CD4-positive, alpha-beta T cell treated with Interleukin-17A for 1 hour (primary cell): Measurements from ENCODE around the gene OR2B2.

ENCODE experiments used
- DNase-seq: peaks from one replicate; pipeline ENCODE4 v3.0.0-alpha.2; 2020

The OR2B2 gene

GRCh38 chr6:27866357-27867050 lies 45.7 kb downstream of the OR2B2 start:
- DNase-seq = peak; percentile 90

DNA sequence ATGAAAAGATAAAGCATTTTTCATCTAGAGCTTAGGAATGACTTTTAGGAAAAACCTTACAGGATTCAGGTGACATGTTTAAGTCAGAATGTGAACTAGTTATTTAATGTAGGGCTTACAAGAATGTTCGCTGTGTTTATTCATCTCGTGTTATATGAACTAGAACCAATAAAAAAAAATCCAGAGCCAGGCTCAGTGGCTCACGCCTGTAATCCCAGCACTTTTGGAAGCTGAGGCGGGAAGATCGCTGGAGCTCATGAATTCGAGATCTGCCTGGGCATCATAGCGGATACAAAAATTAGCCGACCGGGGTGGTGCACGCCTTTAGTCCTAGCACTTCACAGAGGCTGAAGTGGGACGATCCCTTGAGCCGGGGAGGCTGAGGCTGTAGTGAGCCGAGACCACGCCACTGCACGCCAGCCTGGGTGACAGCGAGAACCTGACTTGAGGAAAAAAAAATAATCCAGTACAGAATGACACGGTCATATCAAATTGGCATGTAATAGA lies 46.3 kb downstream of the OR2B2 start:
- no peak for DNase-seq

DNA sequence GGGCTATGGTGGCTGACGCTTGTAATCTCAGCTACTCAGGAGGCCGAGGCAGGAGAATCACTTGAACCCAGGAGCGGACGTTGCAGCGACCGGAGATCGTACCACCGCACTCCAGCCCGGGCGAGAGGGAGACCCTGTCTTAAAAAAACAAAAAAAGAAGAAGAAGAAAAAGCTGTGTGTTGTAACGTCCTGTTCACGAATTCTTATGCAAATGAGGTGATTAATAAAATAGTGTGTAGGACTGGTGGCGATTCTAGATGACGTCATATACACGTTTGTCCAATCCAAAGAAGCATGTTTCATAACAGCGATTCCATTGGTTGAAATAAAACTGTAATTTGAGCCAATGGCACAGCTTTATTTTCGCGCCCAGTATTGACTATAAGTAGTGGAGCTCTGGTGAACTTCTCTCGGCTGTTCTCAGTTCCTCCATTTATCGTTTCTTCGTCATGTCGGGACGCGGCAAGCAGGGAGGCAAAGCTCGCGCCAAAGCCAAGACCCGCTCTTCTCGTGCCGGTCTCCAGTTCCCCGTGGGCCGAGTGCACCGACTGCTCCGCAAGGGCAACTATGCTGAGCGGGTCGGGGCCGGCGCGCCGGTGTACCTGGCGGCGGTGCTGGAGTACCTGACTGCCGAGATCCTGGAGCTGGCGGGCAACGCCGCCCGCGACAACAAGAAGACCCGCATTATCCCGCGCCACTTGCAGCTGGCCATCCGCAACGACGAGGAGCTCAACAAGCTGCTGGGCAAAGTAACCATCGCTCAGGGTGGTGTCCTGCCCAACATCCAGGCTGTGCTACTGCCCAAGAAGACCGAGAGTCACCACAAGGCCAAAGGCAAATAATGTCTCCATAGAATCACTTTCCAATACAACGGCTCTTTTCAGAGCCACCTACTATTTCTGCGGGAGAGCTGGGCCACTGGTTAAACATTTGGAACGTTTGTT lies 47.0 kb downstream of the OR2B2 start:
- peak; percentile 98 for DNase-seq

DNA sequence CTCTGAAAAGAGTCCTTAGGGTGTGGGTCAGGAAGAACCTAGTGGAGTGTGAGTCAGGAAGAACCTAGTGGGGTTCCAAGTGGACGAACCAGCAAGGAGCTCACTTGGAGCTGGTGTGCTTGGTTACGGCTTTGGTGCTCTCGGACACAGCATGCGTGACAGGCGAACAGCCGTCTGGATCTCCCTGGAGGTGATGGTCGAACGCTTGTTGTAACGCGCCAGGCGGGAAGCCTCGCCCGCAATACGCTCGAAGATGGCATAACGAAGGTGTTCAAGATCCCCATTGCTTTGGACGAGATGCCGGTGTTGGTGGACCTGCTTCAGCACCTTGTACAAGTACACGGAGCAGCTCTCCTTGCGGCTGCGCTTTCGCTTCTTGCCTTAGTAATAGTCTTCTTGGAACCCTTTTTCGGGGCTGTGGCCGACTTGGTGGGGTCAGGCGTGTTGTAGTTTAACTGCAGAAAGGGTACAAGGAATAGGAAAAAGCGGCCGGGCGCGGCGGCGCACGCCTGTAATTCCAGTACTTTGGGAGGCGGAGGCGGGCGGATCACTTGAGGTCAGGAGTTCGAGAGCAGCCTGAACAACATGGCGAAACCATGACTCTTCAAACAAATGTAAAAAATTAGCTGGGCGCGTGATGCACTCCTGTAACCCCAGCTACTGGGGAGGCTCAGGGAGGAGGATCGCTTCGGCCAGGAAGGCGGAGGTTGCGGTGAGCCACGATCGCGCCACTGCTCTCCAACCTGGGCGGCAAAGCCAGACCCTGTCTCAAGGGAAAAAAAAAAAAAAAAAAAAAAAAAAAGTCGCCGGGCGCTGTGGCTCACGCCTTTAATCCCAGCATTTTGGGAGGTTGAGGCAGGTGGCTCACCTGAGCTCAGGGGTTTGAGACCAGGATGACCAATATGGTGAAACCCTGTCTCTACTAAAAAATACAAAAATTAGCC lies 48.0 kb downstream of the OR2B2 start:
- DNase-seq = peak; percentile 25

DNA sequence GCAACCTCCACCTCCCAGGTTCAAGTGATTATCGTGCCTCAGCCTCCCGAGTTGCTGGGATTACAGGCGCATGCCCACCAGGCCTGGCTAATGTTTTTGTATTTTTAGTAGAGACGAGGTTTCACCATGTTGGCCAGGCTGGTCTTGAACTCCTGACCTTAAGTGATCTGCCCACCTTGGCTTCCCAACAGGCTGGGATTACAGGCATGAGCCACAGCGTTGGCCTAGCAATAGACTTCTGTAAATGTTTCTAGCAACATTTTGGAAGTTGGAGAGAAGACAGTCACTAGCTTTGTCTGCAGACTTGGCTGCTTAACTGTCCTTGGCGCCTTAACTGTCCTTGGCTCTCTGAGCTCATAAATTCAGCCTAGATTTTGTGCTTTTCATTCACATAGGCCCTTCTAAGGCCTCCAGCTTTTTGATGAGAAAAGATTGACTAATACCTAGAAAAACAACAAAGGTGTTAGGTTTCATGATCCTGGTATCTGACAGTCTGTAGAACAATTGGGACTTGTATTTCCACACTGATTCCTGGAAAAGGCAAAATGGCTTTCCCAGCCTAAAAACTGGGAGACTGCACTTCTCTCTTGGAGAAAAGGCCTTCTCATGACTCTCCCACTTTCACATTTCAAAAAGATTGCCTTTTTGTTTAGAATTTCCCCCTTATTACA lies 49.7 kb downstream of the OR2B2 start:
- DNase-seq = no peak

DNA sequence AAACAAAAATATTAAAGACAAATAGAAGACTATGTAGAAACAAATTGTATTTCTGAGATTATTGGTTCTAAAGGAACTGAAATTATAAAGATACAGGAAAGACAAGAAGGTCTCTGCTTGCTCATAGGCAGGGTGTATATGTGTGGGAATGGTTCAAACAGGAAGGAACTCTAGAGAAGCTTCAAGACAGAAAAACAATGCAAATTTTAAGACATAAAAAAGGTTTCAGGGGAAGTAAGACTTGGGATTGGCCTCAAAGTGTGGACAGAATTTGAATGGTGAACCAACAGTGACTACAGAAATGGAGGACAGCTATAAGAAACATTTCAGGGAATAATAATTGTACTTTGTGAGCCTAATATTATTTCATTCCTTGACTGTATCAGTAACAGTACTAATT lies 50.3 kb downstream of the OR2B2 start:
- DNase-seq = no peak

DNA sequence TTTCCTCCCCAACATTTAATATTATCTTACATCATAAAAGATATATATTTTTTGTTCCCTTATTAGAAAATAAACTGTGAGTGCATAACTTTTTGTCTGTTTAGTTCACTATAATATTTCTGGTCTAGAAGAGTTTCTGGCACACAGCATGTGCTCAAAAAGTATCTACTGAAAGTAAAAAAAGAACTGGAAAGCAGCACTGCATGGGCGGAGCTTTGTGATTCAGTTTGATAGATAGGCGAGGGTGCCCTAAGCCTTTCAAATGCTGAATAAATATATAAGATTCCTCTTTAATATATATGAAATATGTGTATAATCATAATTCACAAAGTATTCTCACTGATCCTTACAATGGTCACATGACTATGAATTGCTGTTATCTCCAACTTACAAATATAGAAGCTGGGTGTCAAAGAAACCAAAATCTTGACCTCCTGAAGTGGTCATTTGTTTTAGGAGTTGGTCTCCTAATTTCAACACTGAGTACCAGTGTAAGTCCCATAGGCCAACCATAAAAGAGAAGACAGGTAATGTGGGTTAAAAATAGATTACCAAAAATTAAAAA lies 50.8 kb downstream of the OR2B2 start:
- no peak for DNase-seq
